Measurements from ENCODE around the gene PXT1.

PXT1 gene

DNA sequence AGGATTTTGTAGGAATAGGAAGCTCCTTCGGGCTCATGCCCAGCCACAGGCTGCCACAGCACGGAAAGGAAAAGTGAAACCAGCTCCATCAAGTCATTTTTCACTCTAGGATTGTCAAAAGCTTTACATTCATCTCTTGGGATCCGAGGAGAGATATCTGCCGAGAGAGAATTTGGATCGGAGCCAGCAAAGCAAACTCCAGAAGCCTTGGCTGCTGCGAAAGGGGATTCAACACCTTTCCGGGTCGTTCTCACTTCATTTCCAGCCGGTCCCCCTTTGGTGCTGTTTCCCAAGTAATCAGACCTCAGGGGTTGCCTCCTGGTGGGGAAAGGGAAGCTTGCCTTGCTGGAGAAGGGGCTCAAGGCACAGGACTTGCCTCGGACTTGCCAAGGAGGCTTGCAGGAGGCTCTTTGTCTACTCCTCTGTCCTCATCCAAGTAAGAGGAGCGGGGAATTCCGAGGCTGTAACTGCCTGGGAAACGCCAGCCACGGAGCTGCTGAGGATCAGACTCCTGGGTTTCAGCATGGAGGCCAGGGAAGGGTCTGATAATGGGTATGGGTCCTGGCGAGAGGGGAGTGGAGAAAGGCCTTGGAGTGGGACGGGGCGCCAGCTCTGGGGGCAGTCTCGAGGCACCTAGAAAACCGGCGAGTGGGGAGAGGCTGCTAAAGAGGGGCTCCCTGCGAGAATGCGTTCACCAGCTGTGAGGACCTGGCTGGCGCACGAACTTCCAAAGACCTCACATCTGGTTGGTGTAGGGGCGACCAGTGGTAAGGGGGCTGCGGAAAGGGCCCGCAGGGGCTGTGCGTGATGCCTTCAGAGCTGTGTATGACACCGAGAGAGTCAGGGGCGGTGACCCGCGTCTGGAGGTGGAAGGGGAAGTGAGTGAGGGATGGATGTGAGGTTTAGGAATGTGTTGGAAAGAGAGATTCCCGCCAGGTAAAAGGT lies 55.9 kb downstream of the PXT1 start:
- Histone ChIP-seq H3K9ac (ENCODE audit: low read length) (peak overlapping the region; percentile 62), H3K4me1 (ENCODE audit: insufficient read depth, low read length) (peaks cover 7% of the 10 kb centered on the region), H3K36me3 (ENCODE audit: insufficient read depth, low read length) (no peaks in the 10 kb centered on the region), H3K4me3 (ENCODE audit: low read depth in 1 of 2, low read length in 2 of 2) (peak overlapping the region; percentile 86 to 87), H3K27ac (ENCODE audit: low read depth, low read length) (peak overlapping the region; percentile 21), H3K27me3 (ENCODE audit: control insufficient read depth in 1 of 2, insufficient read depth in 2 of 2, low read length in 2 of 2) (no peaks in the 10 kb centered on the region), H3K9me3 (ENCODE audit: low read length) (no peaks in the 10 kb centered on the region)

DNA sequence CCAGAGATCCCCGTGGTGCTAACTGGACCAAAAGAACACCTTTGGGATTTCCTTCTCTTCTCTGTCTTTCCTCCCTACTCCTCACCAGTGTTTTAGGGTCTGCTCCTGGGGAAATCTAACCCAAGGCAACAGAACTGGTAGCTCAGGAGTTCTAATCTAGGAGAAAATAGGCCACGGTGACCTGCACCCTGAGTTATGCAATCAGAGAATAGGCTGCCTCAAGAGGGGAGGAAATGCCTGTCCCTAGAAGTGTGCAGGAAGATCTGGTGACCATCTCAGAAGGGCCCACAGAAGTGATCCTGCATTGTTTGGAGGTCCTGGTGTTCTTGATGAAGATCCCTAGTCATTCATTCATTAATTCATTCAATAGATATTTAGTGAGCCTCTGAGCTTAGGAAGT lies 58.6 kb downstream of the PXT1 start:
- Histone ChIP-seq H3K9me3 (ENCODE audit: low read length) (no peaks in the 10 kb centered on the region), H3K4me3 (ENCODE audit: low read depth in 1 of 2, low read length in 2 of 2) (no peak overlapping the region), H3K4me1 (ENCODE audit: insufficient read depth, low read length) (peaks cover 7% of the 10 kb centered on the region), H3K27ac (ENCODE audit: low read depth, low read length) (no peak overlapping the region), H3K27me3 (ENCODE audit: control insufficient read depth in 1 of 2, insufficient read depth in 2 of 2, low read length in 2 of 2) (no peaks in the 10 kb centered on the region), H3K9ac (ENCODE audit: low read length) (no peak overlapping the region), H3K36me3 (ENCODE audit: insufficient read depth, low read length) (no peaks in the 10 kb centered on the region)

DNA sequence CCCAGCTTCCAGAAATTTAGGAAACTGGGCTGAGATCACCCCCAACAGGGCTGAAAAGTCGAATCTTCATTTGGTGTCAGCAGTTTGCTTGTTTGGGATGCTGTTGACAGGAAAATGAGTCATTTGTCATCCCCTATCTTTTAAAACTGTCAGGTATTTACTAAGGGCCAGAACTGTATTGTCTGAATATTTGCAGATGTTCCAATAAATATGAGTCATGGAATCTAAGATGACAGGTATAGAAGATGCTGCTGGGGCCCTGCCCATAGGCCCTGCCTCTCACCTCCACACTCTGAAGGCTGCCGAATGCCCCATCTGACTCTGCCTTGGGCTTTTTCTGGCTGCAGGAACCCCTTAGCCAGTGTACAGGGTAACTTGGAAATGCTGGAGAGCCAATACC lies 59.0 kb downstream of the PXT1 start:
- Histone ChIP-seq H3K4me3 (ENCODE audit: low read depth in 1 of 2, low read length in 2 of 2) (no peak overlapping the region), H3K4me1 (ENCODE audit: insufficient read depth, low read length) (peaks cover 7% of the 10 kb centered on the region), H3K9me3 (ENCODE audit: low read length) (no peaks in the 10 kb centered on the region), H3K9ac (ENCODE audit: low read length) (no peak overlapping the region), H3K36me3 (ENCODE audit: insufficient read depth, low read length) (no peaks in the 10 kb centered on the region), H3K27ac (ENCODE audit: low read depth, low read length) (no peak overlapping the region), H3K27me3 (ENCODE audit: control insufficient read depth in 1 of 2, insufficient read depth in 2 of 2, low read length in 2 of 2) (no peaks in the 10 kb centered on the region)

DNA sequence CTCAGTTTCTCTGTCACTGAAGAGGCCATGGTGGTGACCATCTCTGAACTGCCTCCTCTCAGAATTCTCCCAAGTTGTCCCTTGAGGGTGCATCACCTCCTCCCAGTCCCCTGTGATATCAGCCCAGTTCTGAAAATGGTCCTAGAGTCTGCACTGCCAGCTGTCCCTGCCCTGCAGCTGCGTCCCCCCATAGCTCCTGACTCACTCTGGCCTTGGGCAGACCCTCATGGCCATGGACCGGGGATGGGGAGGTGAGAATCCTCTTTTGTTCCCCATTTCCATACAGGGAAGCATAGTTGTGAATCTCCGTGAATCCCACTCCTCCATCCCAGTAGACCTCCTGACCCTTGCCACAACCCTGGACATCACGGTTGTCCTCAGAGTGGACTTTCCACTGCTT lies 59.7 kb downstream of the PXT1 start:
- Histone ChIP-seq H3K4me3 (ENCODE audit: low read depth in 1 of 2, low read length in 2 of 2) (no peak overlapping the region), H3K36me3 (ENCODE audit: insufficient read depth, low read length) (no peaks in the 10 kb centered on the region), H3K9me3 (ENCODE audit: low read length) (no peaks in the 10 kb centered on the region)

DNA sequence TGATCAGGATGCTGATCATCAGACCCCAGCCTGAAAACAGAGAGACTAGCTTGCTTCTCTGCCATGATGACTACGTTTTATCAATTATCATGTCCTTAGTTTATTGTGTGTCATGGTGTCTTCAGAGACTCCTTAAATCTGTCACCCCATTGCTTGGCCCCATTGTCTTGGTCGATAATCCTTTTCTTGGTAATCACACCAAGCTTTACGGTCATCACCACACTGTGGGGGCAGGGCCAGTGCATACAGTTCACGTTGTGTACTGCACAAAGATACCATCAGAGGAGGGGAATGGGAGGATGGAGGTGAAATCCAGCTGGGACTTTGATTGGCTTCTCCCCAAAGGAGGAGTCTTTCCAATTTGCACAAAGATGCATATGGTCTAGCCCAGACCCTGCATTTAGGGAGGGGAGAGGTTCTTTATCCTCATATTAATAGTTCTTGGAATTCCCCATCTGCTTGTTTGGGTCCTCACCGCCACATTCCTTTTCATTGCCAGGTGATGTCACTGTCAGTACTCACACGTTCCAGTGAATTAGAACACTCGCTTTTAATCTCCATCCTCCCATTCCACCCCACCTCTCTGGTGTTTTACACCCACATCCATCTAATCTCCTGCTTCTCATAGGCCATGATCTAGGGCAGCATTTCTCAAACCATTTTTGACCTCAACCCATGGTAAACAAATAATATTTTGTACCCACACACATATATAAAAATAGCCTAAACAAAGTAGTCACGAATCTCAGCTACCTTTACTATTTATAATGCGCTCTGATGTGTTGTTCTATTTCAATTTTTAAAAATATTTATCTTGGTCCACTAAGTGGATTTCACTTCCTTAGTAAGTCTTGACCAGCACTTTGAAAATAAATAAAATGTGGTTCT lies 60.9 kb downstream of the PXT1 start:
- peaks cover 7% of the 10 kb centered on the region for H3K4me1 ChIP-seq (ENCODE audit: insufficient read depth, low read length)

More for the DNA sequence above, 59.7 kb downstream of the PXT1 start:
- Histone ChIP-seq H3K9ac (ENCODE audit: low read length) (no peak overlapping the region), H3K27ac (ENCODE audit: low read depth, low read length) (no peak overlapping the region), H3K4me1 (ENCODE audit: insufficient read depth, low read length) (peaks cover 7% of the 10 kb centered on the region), H3K27me3 (ENCODE audit: control insufficient read depth in 1 of 2, insufficient read depth in 2 of 2, low read length in 2 of 2) (no peaks in the 10 kb centered on the region)

DNA sequence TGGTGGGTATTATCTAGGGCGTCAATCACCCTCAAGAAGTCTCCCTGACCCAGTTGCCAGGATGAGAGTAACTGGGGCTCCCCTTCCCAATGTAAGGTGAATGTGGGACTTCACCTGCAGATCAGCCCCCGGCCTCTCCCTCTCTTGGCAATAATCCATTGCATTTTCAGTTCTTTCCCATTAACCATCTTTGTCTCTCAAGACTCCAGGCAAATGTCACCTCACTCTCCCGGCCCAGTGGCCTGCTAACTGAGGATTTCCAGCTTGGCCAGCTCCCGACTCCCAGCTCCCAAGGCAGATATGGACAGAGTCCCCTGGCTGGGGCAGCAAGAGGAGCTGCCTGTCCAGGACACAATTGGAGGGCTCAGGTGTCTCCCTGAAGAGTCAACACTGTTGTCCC lies 62.5 kb downstream of the PXT1 start:
- Histone ChIP-seq H3K9me3 (ENCODE audit: low read length) (no peaks in the 10 kb centered on the region), H3K9ac (ENCODE audit: low read length) (no peak overlapping the region), H3K4me3 (ENCODE audit: low read depth in 1 of 2, low read length in 2 of 2) (no peak overlapping the region)

More for the DNA sequence above, 60.9 kb downstream of the PXT1 start:
- H3K27ac ChIP-seq (ENCODE audit: low read depth, low read length), result no peak overlapping the region
- H3K4me3 ChIP-seq (ENCODE audit: low read depth in 1 of 2, low read length in 2 of 2), result no peak overlapping the region
- H3K9ac ChIP-seq (ENCODE audit: low read length), result no peak overlapping the region
- H3K9me3 ChIP-seq (ENCODE audit: low read length), result no peaks in the 10 kb centered on the region
- no peaks in the 10 kb centered on the region for H3K27me3 ChIP-seq (ENCODE audit: control insufficient read depth in 1 of 2, insufficient read depth in 2 of 2, low read length in 2 of 2)
- H3K36me3 ChIP-seq (ENCODE audit: insufficient read depth, low read length), result no peaks in the 10 kb centered on the region

DNA sequence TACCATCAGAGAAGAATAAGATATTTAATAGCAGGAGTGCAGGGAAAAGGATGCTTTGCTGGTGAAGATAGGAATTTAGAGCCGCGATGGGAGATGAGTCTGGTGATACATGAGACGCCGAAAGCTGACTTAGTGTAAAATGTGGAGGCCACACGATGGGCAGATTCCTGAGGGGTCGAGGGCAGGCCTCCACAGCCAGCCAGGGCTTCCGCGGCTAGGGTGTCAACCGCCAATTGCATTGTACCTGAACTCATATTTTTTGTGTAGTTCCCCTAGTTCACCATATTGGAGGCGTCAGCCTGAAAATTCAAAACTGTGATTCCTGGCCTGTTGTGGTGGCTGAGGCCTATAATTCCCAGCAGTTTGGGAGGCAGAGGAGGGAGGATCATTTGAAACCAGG lies 63.7 kb downstream of the PXT1 start:
- H3K4me1 ChIP-seq (ENCODE audit: insufficient read depth, low read length), result no peaks in the 10 kb centered on the region

More for the DNA sequence above, 62.5 kb downstream of the PXT1 start:
- Histone ChIP-seq H3K36me3 (ENCODE audit: insufficient read depth, low read length) (no peaks in the 10 kb centered on the region), H3K27me3 (ENCODE audit: control insufficient read depth in 1 of 2, insufficient read depth in 2 of 2, low read length in 2 of 2) (no peaks in the 10 kb centered on the region), H3K27ac (ENCODE audit: low read depth, low read length) (no peak overlapping the region), H3K4me1 (ENCODE audit: insufficient read depth, low read length) (no peaks in the 10 kb centered on the region)

DNA sequence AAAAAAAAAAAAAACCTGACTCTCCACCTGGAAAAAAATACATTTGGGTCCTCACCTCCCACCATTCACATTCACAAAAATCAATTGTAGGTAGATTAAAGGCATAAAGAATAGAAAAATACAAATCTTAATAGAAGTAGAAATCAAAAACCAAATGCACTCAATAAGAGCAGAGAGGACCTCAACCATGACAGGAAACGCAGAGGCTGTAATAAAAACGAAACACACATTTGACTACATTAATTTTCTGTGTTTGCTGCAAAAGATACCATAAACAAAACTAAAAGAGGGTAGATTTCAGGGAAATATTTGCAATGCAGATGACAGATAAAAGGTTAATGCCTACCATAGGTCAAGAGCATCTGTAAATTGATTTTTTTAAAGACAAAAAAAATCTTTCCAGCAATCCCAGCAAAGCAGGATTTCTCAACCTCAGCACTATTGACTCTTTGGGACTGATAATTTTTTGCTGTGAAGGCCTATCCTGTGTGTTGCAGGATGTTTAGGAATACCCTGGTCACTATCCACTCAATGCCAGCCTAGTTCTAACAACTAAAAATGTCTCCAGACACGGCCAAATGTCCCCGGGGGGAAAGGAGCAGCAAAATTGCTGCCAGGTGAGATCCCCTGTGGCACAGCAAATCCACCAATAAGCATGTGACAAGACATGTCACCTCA lies 64.3 kb downstream of the PXT1 start:
- no peaks in the 10 kb centered on the region for H3K4me1 ChIP-seq (ENCODE audit: insufficient read depth, low read length)
- H3K27me3 ChIP-seq (ENCODE audit: control insufficient read depth in 1 of 2, insufficient read depth in 2 of 2, low read length in 2 of 2), result no peaks in the 10 kb centered on the region
- H3K9ac ChIP-seq (ENCODE audit: low read length), result no peak overlapping the region
- no peaks in the 10 kb centered on the region for H3K9me3 ChIP-seq (ENCODE audit: low read length)
- no peaks in the 10 kb centered on the region for H3K36me3 ChIP-seq (ENCODE audit: insufficient read depth, low read length)
- no peak overlapping the region for H3K27ac ChIP-seq (ENCODE audit: low read depth, low read length)
- no peak overlapping the region for H3K4me3 ChIP-seq (ENCODE audit: low read depth in 1 of 2, low read length in 2 of 2)

More for the DNA sequence above, 63.7 kb downstream of the PXT1 start:
- Histone ChIP-seq H3K4me3 (ENCODE audit: low read depth in 1 of 2, low read length in 2 of 2) (no peak overlapping the region), H3K9ac (ENCODE audit: low read length) (no peak overlapping the region), H3K9me3 (ENCODE audit: low read length) (no peaks in the 10 kb centered on the region), H3K27ac (ENCODE audit: low read depth, low read length) (no peak overlapping the region), H3K27me3 (ENCODE audit: control insufficient read depth in 1 of 2, insufficient read depth in 2 of 2, low read length in 2 of 2) (no peaks in the 10 kb centered on the region), H3K36me3 (ENCODE audit: insufficient read depth, low read length) (no peaks in the 10 kb centered on the region)

DNA sequence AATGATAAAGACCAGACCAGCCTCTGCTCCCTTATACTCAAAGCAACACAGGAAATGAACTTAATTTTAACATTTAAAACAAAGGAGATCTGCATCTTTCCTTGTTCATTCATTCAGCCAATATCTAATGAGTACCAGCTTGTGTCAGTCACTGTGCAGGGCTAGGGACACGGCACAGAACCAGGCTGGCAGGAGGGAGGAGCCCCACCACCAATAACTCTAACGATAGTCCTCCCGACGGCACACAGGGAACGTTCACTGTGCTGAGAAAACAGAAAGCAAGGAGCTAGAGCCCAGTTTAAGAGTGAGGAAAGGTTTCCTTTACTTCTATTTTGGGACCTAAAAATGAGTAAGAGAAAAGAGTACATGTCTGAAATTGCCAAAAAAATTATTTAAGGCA lies 65.1 kb downstream of the PXT1 start:
- H3K27me3 ChIP-seq (ENCODE audit: control insufficient read depth in 1 of 2, insufficient read depth in 2 of 2, low read length in 2 of 2), result no peaks in the 10 kb centered on the region
- no peak overlapping the region for H3K4me3 ChIP-seq (ENCODE audit: low read depth in 1 of 2, low read length in 2 of 2)
- H3K4me1 ChIP-seq (ENCODE audit: insufficient read depth, low read length), result no peaks in the 10 kb centered on the region
- H3K9ac ChIP-seq (ENCODE audit: low read length), result no peak overlapping the region
- H3K9me3 ChIP-seq (ENCODE audit: low read length), result no peaks in the 10 kb centered on the region
- no peak overlapping the region for H3K27ac ChIP-seq (ENCODE audit: low read depth, low read length)
- H3K36me3 ChIP-seq (ENCODE audit: insufficient read depth, low read length), result no peaks in the 10 kb centered on the region

DNA sequence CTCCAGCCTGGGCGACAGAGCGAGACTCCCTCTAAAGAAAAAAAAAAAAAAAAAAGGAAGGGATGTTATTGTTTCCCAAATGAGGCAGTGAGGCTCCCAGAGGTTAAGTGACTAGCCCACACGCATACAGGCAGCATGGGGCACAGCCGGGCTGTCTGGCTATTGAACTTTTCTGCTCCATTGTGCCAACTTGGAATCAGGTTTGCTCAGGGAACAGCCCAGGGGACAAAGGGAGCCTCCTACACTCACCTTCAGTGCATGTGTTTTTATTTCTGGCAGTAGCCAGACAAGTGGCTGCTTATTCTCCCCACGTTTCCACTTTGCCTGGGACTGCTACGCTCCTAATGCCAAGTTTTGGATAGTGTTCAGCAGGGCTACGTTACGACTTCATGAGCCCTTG lies 65.9 kb downstream of the PXT1 start:
- Histone ChIP-seq H3K27me3 (ENCODE audit: control insufficient read depth in 1 of 2, insufficient read depth in 2 of 2, low read length in 2 of 2) (peaks cover 0 to 2% of the 10 kb centered on the region in 2 donors), H3K4me1 (ENCODE audit: insufficient read depth, low read length) (no peaks in the 10 kb centered on the region), H3K36me3 (ENCODE audit: insufficient read depth, low read length) (no peaks in the 10 kb centered on the region), H3K27ac (ENCODE audit: low read depth, low read length) (no peak overlapping the region), H3K9ac (ENCODE audit: low read length) (no peak overlapping the region), H3K9me3 (ENCODE audit: low read length) (no peaks in the 10 kb centered on the region), H3K4me3 (ENCODE audit: low read depth in 1 of 2, low read length in 2 of 2) (no peak overlapping the region)

DNA sequence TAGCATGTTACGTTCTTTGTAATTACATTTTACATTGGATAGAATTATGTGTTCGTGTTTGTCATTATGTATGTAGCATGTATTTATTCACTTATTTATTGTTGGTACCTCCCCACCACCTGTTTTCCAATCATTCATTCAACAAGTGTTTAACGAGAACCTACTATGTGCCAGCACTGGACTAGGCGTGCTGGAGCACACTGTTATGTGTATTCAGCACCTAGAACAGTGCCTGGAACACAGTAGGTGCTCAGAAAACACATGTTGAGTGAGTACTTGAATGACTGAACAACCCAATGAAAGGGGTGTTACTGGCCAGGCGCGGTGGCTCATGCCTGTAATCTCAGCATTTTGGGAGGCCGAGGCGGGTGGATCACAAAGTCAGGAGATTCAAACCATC lies 66.5 kb downstream of the PXT1 start:
- H3K4me1 ChIP-seq (ENCODE audit: insufficient read depth, low read length), result no peaks in the 10 kb centered on the region
- no peaks in the 10 kb centered on the region for H3K9me3 ChIP-seq (ENCODE audit: low read length)
- no peak overlapping the region for H3K4me3 ChIP-seq (ENCODE audit: low read depth in 1 of 2, low read length in 2 of 2)
- H3K27ac ChIP-seq (ENCODE audit: low read depth, low read length), result no peak overlapping the region
- peaks cover 0 to 7% of the 10 kb centered on the region in 2 donors for H3K27me3 ChIP-seq (ENCODE audit: control insufficient read depth in 1 of 2, insufficient read depth in 2 of 2, low read length in 2 of 2)
- no peak overlapping the region for H3K9ac ChIP-seq (ENCODE audit: low read length)
- no peaks in the 10 kb centered on the region for H3K36me3 ChIP-seq (ENCODE audit: insufficient read depth, low read length)

Measured in muscle layer of colon (tissue), 2 donors.